Measurements from ENCODE around the gene KCNIP4.

- no peak for TF ChIP-seq CTCF (IDR thresholded peaks at IDR 0.05)
- TF ChIP-seq POLR2A (IDR thresholded peaks at IDR 0.05): no peak
Measured at GRCh38 chr4:21856754-21857153, 91.8 kb downstream of the KCNIP4 start.

Measured in heart left ventricle (tissue), 13 donors.